ENCODE measurements around the gene UBE3B.

UBE3B gene

GRCh38 chr12:109475993-109476806 lies 1.2 kb upstream of the UBE3B start:
- DNase-seq (ENCODE audit: low spot score), result no peak

GRCh38 chr12:109476807-109477184 lies 638 bp upstream of the UBE3B start:
- DNase-seq (ENCODE audit: low spot score), result no peak

- DNase-seq (ENCODE audit: low spot score), result no peak
Measured at GRCh38 chr12:109477963-109478315, 505 bp downstream of the UBE3B start.

GRCh38 chr12:109479761-109480160 lies 2.3 kb downstream of the UBE3B start:
- no peak for DNase-seq (ENCODE audit: low spot score)

- no peak for DNase-seq (ENCODE audit: low spot score)
Measured at GRCh38 chr12:109480356-109480755, 2.9 kb downstream of the UBE3B start.

GRCh38 chr12:109481863-109482262 lies 4.4 kb downstream of the UBE3B start:
- DNase-seq (ENCODE audit: low spot score), result no peak

GRCh38 chr12:109482491-109482890 lies 5.1 kb downstream of the UBE3B start:
- DNase-seq (ENCODE audit: low spot score), result no peak

- DNase-seq (ENCODE audit: low spot score), result no peak
Measured at GRCh38 chr12:109482894-109483293, 5.5 kb downstream of the UBE3B start.

GRCh38 chr12:109483346-109483745 lies 5.9 kb downstream of the UBE3B start:
- DNase-seq (ENCODE audit: low spot score), result no peak

GRCh38 chr12:109485201-109485600 lies 7.8 kb downstream of the UBE3B start:
- DNase-seq (ENCODE audit: low spot score), result no peak

GRCh38 chr12:109487181-109488050 lies 10.0 kb downstream of the UBE3B start:
- no peak for DNase-seq (ENCODE audit: low spot score)

- no peak for DNase-seq (ENCODE audit: low spot score)
Measured at GRCh38 chr12:109488051-109488665, 10.7 kb downstream of the UBE3B start.

- DNase-seq (ENCODE audit: low spot score), result no peak
Measured at GRCh38 chr12:109489016-109489954, 11.9 kb downstream of the UBE3B start.

GRCh38 chr12:109489955-109490565 lies 12.6 kb downstream of the UBE3B start:
- DNase-seq (ENCODE audit: low spot score), result no peak

- no peak for DNase-seq (ENCODE audit: low spot score)
Measured at GRCh38 chr12:109491671-109492070, 14.2 kb downstream of the UBE3B start.

GRCh38 chr12:109492371-109492770 lies 14.9 kb downstream of the UBE3B start:
- no peak for DNase-seq (ENCODE audit: low spot score)

GRCh38 chr12:109493090-109493489 lies 15.7 kb downstream of the UBE3B start:
- no peak for DNase-seq (ENCODE audit: low spot score)

GRCh38 chr12:109493938-109494337 lies 16.5 kb downstream of the UBE3B start:
- DNase-seq (ENCODE audit: low spot score), result no peak

- DNase-seq (ENCODE audit: low spot score), result no peak
Measured at GRCh38 chr12:109494348-109494881, 17.0 kb downstream of the UBE3B start.

GRCh38 chr12:109495012-109495411 lies 17.6 kb downstream of the UBE3B start:
- no peak for DNase-seq (ENCODE audit: low spot score)

GRCh38 chr12:109496306-109496705 lies 18.9 kb downstream of the UBE3B start:
- DNase-seq (ENCODE audit: low spot score), result no peak
